Measurements from ENCODE around the gene SETD2.
"Not testable (repeated sequence)": the region's sequence is repeated elsewhere in the genome, so short reads cannot be mapped to it uniquely, and the experiment has no call there.

Gene SETD2, protein sequence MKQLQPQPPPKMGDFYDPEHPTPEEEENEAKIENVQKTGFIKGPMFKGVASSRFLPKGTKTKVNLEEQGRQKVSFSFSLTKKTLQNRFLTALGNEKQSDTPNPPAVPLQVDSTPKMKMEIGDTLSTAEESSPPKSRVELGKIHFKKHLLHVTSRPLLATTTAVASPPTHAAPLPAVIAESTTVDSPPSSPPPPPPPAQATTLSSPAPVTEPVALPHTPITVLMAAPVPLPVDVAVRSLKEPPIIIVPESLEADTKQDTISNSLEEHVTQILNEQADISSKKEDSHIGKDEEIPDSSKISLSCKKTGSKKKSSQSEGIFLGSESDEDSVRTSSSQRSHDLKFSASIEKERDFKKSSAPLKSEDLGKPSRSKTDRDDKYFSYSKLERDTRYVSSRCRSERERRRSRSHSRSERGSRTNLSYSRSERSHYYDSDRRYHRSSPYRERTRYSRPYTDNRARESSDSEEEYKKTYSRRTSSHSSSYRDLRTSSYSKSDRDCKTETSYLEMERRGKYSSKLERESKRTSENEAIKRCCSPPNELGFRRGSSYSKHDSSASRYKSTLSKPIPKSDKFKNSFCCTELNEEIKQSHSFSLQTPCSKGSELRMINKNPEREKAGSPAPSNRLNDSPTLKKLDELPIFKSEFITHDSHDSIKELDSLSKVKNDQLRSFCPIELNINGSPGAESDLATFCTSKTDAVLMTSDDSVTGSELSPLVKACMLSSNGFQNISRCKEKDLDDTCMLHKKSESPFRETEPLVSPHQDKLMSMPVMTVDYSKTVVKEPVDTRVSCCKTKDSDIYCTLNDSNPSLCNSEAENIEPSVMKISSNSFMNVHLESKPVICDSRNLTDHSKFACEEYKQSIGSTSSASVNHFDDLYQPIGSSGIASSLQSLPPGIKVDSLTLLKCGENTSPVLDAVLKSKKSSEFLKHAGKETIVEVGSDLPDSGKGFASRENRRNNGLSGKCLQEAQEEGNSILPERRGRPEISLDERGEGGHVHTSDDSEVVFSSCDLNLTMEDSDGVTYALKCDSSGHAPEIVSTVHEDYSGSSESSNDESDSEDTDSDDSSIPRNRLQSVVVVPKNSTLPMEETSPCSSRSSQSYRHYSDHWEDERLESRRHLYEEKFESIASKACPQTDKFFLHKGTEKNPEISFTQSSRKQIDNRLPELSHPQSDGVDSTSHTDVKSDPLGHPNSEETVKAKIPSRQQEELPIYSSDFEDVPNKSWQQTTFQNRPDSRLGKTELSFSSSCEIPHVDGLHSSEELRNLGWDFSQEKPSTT (N-terminal part only)

DNA sequence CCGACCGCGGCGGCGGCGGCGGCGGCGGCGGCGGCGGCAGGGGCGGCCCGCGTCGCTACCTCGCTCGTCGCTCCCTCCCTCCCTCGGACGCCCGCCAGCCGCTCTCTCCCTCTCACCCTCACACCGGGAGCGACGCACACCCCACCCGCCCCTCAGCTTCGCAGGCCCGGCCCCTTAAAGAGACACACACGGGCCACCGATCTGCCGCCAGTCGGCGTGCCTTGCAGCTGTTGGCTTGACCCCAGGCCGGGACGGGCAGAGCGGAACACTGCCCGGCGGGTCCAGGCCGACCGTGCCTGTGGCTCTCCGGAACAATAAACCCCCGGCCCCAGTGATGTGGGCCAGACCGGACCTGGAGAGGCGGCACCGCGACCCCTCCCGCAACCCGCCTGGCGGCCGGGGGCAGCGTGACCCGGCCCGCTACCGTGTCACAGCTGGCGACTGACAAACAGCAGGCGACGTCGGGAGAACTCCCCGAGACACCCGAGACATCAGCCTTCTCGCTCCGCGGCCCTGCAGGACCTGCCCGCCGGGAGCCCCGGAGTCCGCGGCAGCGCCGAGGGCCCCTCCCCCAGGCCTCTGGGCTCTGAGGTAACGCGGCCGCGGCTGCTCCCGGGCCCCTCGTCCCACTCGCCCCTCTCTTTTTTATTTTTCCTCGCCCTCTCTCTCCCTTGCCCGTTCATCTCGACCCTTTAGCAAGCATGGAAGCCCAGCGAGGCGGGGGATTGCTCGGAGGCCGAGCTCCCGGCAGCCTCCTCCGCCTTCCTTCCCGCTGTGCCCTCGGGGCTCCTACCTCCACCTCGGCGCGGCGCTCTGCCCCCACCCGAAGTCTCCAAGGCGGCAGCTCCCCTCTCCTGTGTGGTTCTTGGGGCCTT is at the start of gene SETD2:
Gene SETD2, minus strand, starts transcription at position 107 of the 875 bp plus-strand sequence. CDS start 189 bp downstream, outside the sequence.
- peak; percentile 93 to 96 for DNase-seq
- TF ChIP-seq GATA1 (IDR thresholded peaks at IDR 0.05; ENCODE audit: low read depth, low read length) (no peak), POLR2A (IDR thresholded peaks at IDR 0.05; ENCODE audit: low read length) (peak; percentile 45)

DNA sequence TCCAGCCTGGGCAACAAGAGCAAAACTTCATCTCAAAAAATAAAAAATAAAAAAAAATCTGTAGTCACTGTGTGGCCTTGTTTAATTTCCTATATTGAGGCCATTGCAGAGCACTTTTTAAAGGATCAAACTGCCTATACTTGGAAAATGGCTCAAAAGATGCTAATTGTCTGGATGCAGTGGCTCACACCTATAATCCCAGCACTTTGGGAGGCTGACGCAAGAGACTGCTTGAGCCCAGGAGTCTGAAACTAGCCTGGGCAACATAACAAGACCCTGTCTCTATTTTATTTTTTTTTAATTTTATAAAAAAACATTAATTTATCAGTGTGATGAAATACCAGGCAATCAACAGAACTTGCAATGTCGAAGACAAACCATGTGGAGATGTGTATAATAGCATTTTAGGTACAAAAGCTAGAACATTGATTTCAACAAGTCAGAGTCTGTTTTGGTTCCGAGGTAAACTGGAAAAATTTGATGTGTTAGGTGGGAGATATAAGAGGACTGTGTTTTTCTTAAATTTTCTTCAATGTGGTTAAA is 47.0 kb upstream of the SETD2 start:
- TF ChIP-seq GATA1 (IDR thresholded peaks at IDR 0.05; ENCODE audit: low read depth, low read length) (no peak), POLR2A (IDR thresholded peaks at IDR 0.05; ENCODE audit: low read length) (no peak)

DNA sequence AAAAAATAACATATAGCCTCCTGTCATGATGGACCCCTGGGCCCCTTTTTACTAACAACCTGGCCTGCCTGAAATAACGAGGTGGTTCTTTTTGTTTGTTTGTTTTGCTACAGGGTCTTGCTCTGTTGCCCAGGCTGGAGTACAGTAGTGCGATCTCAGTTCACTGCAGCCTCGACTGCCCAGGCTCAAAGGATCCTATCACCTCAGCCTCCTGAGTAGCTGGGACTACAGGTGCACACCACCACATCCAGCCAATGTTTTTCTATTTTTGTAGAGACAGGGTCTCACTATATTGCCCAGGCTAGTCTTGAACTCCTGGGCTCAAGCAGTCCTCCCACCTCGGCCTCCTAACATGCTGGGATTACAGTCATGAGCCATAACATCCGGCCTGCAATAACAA is 42.1 kb upstream of the SETD2 start:
- DNase-seq, result not testable (repeated sequence)

More for the DNA sequence above, 47.0 kb upstream of the SETD2 start:
- no peak for DNase-seq

DNA sequence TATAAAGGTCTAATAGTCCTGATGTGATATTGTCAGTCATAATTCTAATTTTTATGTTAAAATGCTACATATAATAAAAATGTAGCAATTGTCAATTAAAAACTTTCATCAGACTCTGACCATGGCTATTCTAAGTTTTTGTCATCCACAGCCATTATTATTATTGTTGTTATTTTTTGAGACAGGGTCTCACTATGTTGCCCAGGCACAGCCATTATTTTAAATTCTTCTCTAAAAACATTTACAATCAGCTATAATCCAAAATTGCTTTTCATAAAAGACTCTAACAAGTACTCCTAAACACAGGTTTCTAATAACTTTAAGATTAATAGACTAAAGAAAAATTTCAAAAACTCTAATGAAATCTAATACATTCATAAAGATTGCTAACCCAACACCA is 41.0 kb upstream of the SETD2 start:
- no peak for DNase-seq
- TF ChIP-seq GATA1 (IDR thresholded peaks at IDR 0.05; ENCODE audit: low read depth, low read length), result no peak
- no peak for TF ChIP-seq POLR2A (IDR thresholded peaks at IDR 0.05; ENCODE audit: low read length)

DNA sequence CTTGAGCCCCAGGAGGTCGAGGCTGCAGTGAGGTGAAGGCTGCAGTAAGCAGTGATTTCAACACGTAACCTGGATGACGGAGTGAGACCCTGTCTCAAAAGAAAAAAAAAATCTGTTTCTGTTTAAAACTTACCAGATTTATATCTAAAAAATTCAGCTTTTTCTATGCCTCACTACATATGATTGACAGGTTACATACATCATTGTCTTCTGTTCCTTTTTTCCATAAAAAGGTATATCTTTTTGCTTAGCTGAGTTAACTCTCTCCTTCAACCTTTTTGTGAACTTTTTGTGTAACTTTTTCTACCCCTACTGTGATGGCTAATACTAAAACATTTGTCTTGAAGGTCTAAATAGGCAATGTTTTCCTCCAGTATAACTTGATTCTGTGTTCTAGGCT is 38.6 kb upstream of the SETD2 start:
- TF ChIP-seq POLR2A (IDR thresholded peaks at IDR 0.05; ENCODE audit: low read length) (no peak), GATA1 (IDR thresholded peaks at IDR 0.05; ENCODE audit: low read depth, low read length) (no peak)
- DNase-seq, result no peak

DNA sequence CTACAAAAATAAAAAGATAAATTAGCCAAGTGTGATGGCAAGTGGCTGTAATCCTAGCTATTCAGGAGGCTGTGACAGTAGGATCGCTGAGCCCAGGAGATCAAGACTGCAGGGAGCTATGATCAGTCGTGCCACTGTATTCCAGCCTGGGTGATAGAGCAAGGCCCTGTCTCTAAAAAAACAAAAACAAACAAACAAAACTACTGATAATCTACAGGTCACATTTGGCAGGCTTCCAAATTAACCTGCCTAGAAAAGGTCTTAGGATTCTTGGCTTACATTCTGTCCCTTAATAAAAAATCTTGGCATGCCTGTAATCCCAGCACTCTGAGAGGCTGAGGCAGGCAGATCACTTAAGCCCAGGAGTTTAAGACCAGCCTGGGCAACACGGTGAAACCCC is 33.4 kb upstream of the SETD2 start:
- no peak for DNase-seq
- TF ChIP-seq POLR2A (IDR thresholded peaks at IDR 0.05; ENCODE audit: low read length), result no peak
- TF ChIP-seq GATA1 (IDR thresholded peaks at IDR 0.05; ENCODE audit: low read depth, low read length), result no peak

DNA sequence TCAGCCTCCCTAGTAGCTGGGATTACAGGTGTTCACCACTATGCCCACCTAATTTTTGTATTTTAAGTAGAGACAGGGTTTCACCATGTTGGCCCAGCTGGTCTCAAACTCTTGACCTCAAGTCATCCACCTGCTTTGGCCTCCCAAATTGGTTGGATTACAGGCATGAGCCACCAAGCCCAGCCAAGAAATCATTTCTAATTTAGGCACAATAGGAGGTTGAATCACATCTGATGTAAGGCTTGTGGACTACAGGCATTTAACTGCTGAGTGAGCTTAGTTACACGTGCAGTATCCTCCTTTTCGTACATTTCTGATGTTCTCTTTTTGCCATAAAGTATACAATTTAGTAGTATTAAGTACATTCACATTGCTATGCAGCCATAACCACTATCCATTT is 31.1 kb upstream of the SETD2 start:
- DNase-seq, result no peak
- no peak for TF ChIP-seq GATA1 (IDR thresholded peaks at IDR 0.05; ENCODE audit: low read depth, low read length)
- TF ChIP-seq POLR2A (IDR thresholded peaks at IDR 0.05; ENCODE audit: low read length), result no peak

DNA sequence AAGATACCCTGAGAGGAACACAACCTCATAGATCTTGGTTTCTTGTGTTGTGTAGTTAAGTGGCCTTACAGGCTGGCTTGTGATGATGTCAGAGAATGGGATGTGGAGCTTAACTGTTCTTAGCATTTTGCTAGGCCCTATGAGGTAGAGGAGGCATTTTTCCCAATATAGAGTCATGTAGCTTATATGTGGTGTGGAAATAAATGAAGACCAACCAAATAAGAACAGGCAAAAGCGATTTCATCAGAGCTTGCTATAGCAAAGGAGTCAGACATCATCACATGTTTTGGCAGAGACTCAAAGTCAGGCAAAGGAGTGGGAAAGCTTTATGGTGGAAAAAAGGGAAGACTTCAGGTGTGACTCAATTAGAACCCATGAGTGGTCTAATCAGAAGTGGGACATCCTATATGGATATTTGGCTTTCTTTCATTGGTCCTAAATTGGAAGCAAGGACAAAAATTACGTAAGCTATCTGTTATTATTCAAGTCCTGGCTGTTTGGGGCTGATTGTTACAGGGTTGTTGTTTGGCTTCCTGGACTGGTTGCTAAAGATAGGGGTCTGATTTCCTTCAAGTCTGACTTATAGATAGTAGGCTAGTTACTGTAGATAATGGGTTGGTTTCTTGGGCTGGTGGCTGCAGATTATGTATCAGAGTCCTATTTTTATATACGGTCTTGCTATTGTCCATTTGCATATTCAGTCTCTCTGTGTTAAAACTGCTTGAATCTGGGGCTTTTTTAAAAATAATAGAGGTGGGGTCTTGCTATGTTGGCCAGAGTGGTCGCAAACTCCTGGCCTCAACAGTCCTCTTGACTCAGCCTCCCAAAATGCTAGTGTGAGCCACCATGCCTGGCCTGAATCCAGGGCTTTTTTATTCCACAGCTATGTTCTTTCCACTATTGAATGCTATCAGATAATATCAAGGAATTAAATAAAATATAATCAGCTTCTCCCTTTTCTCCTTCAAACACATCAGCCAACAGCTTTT is 30.3 kb upstream of the SETD2 start:
- DNase-seq, result peak; percentile 72 to 93
- no peak for TF ChIP-seq POLR2A (IDR thresholded peaks at IDR 0.05; ENCODE audit: low read length)
- TF ChIP-seq GATA1 (IDR thresholded peaks at IDR 0.05; ENCODE audit: low read depth, low read length), result no peak

DNA sequence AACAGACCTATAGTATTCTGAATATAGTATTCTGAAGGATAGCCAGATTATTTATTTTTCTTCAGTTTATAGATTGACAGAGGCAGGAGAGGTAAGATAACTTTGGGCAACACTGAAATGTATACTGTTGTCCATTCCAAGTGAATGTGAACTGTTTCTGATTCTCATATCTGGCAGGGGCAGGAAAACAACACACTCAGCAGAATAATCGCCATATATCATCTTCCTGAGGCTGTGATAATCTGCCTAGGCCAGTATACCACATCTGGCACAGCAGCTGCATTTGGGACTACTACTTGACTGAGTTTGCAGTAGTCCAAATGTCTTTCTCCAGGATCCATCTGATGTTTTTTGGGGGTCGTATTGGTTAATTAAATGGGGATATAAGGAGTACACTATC is 22.4 kb upstream of the SETD2 start:
- DNase-seq, result peak in 1 of 2 experiments; percentile 67
- TF ChIP-seq GATA1 (IDR thresholded peaks at IDR 0.05; ENCODE audit: low read depth, low read length) (no peak), POLR2A (IDR thresholded peaks at IDR 0.05; ENCODE audit: low read length) (no peak)

DNA sequence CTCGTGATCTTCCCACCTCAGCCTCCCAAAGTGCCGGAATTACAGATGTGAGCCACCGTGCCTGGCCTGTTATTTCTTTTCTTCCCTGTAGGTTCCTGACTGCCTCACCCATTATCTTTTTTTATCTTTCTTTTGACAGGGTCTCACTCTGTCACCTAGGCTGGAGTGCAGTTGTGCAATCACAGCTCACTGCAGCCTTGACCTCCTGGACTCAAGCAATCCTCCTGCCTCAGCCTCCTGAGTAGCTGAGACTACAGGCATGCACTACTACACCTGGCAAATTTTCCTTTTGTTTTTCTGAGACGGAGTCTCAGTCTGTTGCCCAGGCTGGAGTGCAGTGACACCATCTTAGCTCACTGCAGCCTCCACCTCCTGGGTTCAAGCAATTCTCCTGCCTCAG is 17.8 kb upstream of the SETD2 start:
- DNase-seq, result not testable (repeated sequence)

DNA sequence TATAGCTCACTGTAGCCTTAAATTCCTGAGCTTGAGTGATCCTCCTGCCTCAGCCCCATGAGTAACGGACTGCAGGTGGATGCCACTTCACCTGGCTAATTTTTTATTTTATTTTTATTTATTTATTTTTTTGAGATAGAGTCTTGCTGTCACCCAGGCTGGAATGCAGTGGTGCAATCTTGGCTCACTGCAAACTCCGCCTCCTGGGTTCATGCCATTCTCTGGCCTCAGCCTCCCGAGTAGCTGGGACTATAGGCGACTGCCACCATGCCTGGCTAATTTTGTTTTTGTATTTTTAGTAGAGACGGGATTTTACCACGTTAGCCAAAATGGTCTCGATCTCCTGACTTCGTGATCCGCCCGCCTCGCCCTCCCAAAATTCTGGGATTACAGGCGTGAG is 16.1 kb upstream of the SETD2 start:
- not testable (repeated sequence) for DNase-seq

DNA sequence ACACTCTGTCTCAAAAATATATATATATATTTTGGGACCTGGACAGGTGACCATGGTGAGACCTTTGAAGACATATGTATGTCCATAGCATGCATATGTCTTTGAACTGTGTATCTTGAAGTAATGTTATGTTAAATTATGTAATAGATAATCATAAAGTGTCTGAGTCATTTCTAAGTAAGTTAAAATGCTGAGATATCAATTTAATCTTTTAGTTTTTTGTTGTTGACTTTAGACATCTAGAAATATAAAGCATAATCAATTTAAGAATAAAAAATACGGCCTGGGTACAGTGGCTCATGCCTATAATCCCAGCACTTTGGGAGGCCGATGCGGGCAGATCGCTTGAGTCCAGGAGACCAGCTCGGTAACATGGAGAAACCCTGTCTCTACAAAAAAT is 12.7 kb upstream of the SETD2 start:
- TF ChIP-seq POLR2A (IDR thresholded peaks at IDR 0.05; ENCODE audit: low read length) (no peak), GATA1 (IDR thresholded peaks at IDR 0.05; ENCODE audit: low read depth, low read length) (no peak)
- no peak for DNase-seq
